Ishikawa (cell line): ENCODE measurements around the gene CRISP1.

Experiments used
- CREB1 ChIP-seq: IDR thresholded peaks from 2 replicates; pipeline ENCODE4 v1.6.1; 2012; ENCODE audit warnings: low read depth
- RAD21 ChIP-seq: IDR thresholded peaks from 2 replicates; pipeline ENCODE4 v1.6.1; 2012; ENCODE audit warnings: low read depth
- TEAD4 ChIP-seq: IDR thresholded peaks from 2 replicates; pipeline ENCODE4 v1.6.1; 2012
- YY1 ChIP-seq: IDR thresholded peaks from 2 replicates; pipeline ENCODE4 v1.6.1; 2012; ENCODE audit warnings: low read depth
- TF ChIP-seq, protein P1 (sequence below): IDR thresholded peaks from 2 replicates; pipeline ENCODE4 v1.6.1; 2012; ENCODE audit warnings: low read depth, mild to moderate bottlenecking
- TF ChIP-seq, protein P2 (sequence below): IDR thresholded peaks from 2 replicates; pipeline ENCODE4 v1.6.1; 2012

DNA sequence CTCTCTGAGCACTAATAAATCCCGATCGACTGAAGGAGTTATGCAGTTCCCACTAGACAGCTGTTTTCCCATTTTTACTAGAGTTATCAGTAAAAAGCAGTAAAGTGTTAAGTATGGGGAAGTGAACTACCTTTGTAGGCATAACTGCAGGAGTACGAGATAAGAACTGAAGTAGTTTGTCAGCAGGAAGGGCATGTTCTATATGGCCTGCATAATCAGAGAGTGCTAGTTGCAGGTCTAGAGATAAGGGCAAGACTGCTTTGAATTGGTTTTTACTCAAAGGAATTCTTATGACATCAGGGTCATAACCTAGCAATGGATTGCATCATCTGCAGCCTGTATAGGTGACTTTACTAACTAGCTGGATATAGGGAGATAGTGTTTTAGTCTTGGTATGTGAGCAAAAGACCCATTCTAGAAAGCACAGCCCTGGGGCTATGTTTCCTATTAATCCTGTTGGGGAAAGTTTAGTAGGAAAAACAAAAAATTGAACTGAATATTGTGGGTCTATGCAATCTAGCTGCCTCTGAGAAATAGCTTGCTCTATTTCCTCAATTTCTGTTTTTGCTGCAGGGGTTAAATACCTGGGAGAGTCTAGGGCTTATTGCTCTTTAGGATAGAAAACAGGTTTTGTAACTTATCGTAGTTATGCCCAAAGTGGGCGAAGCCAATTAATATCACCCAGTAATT is 22.6 kb upstream of the CRISP1 start:
- no peak for TF ChIP-seq YY1
- no peak for TF ChIP-seq CREB1
- TF ChIP-seq, protein P1, sequence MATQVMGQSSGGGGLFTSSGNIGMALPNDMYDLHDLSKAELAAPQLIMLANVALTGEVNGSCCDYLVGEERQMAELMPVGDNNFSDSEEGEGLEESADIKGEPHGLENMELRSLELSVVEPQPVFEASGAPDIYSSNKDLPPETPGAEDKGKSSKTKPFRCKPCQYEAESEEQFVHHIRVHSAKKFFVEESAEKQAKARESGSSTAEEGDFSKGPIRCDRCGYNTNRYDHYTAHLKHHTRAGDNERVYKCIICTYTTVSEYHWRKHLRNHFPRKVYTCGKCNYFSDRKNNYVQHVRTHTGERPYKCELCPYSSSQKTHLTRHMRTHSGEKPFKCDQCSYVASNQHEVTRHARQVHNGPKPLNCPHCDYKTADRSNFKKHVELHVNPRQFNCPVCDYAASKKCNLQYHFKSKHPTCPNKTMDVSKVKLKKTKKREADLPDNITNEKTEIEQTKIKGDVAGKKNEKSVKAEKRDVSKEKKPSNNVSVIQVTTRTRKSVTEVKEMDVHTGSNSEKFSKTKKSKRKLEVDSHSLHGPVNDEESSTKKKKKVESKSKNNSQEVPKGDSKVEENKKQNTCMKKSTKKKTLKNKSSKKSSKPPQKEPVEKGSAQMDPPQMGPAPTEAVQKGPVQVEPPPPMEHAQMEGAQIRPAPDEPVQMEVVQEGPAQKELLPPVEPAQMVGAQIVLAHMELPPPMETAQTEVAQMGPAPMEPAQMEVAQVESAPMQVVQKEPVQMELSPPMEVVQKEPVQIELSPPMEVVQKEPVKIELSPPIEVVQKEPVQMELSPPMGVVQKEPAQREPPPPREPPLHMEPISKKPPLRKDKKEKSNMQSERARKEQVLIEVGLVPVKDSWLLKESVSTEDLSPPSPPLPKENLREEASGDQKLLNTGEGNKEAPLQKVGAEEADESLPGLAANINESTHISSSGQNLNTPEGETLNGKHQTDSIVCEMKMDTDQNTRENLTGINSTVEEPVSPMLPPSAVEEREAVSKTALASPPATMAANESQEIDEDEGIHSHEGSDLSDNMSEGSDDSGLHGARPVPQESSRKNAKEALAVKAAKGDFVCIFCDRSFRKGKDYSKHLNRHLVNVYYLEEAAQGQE: no peak
- TF ChIP-seq, protein P2, sequence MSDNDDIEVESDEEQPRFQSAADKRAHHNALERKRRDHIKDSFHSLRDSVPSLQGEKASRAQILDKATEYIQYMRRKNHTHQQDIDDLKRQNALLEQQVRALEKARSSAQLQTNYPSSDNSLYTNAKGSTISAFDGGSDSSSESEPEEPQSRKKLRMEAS: no peak
- TF ChIP-seq TEAD4: no peak
- no peak for TF ChIP-seq RAD21
